DMS 273 (cell line): ENCODE measurements around the gene BCKDK.
A peak's percentile ranks its signal among the peaks of the same experiment; 100 is the strongest.
"Not testable (repeated sequence)": the region's sequence is repeated elsewhere in the genome, so short reads cannot be mapped to it uniquely, and the experiment has no call there.

ENCODE experiments used
- DNase-seq: peaks from one replicate; lab custom pipeline; 2025; ENCODE audit not compliant: unreplicated experiment; lab: John Stamatoyannopoulos, UW

BCKDK gene

GRCh38 chr16:31120129-31120528 is 11.9 kb downstream of the BCKDK start:
- no peak for DNase-seq

GRCh38 chr16:31125844-31126243 is 17.7 kb downstream of the BCKDK start:
- DNase-seq, result no peak

GRCh38 chr16:31127182-31127581 is 19.0 kb downstream of the BCKDK start:
- DNase-seq, result no peak

- DNase-seq, result no peak
These were observed 20.8 kb downstream of the BCKDK start for GRCh38 chr16:31128711-31129567.

GRCh38 chr16:31129568-31130335 is 21.6 kb downstream of the BCKDK start:
- no peak for DNase-seq

- DNase-seq, result no peak
These were observed 22.2 kb downstream of the BCKDK start for GRCh38 chr16:31130336-31130891.

GRCh38 chr16:31130899-31131298 is 22.7 kb downstream of the BCKDK start:
- no peak for DNase-seq

- DNase-seq, result no peak
These were observed 23.2 kb downstream of the BCKDK start for GRCh38 chr16:31131416-31131815.

GRCh38 chr16:31131841-31132271 is 23.7 kb downstream of the BCKDK start:
- DNase-seq, result no peak

GRCh38 chr16:31132303-31132979 is 24.3 kb downstream of the BCKDK start:
- DNase-seq, result no peak

- DNase-seq, result no peak
These were observed 24.9 kb downstream of the BCKDK start for GRCh38 chr16:31133046-31133501.

GRCh38 chr16:31134091-31134571 is 25.9 kb downstream of the BCKDK start:
- no peak for DNase-seq

- DNase-seq, result peak; percentile 72
These were observed 26.7 kb downstream of the BCKDK start for GRCh38 chr16:31134625-31135534.

GRCh38 chr16:31135535-31136286 is 27.5 kb downstream of the BCKDK start, which contains the start of gene PRSS8:
Gene PRSS8 (minus strand): TSS chr16:31135727. CDS start chr16:31135498, 229 bp downstream.
- DNase-seq, result no peak

GRCh38 chr16:31136287-31136662 is 28.1 kb downstream of the BCKDK start:
- no peak for DNase-seq

GRCh38 chr16:31136822-31137499 is 28.8 kb downstream of the BCKDK start:
- DNase-seq, result not testable (repeated sequence)

GRCh38 chr16:31138621-31139578 is 30.7 kb downstream of the BCKDK start:
- no peak for DNase-seq
